HG02763 (cell line): ENCODE measurements around the gene WDR76.

Source experiments
- ATAC-seq: cut with Tn5 transposase; IDR thresholded peaks from one replicate; pipeline ENCODE4 v1.9.1; 2021; ENCODE audit warnings: mild to moderate bottlenecking, moderate library complexity; ENCODE audit not compliant: unreplicated experiment

WDR76 gene

DNA sequence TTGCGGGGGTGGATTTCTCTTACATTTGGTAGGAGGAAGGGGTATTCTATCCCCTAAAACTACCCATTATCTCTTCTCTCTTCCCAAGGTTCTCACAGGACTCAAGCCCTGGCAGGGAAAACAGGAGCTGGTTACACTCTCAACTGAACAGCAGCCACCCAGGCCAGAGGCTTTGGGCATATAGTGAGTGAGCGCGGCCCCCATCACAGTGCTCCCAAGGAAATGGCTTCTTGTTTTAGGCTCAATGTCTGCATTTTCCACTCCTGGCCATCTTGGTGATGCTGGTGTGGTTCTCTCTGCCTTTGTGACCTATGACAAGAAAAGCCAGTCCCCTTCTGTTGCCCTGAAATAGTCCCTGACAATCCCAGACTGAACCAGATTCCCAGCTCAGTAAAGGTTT lies 50.1 kb downstream of the WDR76 start:
- no peak for ATAC-seq

DNA sequence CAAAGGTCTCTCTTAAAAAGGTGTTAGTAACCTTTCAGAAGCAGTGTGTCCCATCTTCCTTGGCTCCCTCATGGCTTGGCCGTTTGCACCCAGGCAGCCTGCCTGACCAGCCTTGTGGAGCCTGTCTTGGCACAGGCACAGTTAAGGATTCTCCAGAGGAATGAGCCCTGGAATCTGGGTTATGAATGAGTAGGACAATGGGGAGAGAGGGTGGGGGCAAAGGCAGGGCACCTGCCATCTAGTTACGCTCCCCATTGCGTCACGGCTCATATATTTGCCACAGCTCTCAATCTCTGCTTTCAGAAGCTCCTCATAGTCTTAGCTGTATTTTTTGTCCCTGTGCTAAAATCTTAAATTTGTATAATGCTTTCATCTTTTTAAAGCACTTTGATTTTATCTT lies 50.6 kb downstream of the WDR76 start:
- ATAC-seq, result no peak

DNA sequence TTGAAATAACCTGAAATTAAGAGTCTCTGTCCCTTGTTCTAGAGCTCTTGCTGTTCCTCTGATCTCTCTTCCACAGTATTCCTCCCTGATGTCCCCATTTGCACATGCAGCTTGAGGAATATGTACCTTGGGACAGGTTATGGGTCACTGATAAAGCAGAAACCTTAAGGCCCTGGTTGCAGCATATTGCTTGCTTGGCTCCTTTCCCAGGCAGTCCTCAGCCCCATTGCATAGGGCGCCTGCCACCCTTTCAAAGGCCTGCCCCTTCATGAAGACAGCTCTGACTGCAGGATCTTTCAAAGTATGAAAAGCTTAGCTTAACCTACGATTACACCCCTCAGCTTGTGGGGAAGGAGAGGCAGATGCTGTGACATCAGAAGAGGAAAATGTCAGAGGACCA lies 51.6 kb downstream of the WDR76 start:
- ATAC-seq, result no peak

DNA sequence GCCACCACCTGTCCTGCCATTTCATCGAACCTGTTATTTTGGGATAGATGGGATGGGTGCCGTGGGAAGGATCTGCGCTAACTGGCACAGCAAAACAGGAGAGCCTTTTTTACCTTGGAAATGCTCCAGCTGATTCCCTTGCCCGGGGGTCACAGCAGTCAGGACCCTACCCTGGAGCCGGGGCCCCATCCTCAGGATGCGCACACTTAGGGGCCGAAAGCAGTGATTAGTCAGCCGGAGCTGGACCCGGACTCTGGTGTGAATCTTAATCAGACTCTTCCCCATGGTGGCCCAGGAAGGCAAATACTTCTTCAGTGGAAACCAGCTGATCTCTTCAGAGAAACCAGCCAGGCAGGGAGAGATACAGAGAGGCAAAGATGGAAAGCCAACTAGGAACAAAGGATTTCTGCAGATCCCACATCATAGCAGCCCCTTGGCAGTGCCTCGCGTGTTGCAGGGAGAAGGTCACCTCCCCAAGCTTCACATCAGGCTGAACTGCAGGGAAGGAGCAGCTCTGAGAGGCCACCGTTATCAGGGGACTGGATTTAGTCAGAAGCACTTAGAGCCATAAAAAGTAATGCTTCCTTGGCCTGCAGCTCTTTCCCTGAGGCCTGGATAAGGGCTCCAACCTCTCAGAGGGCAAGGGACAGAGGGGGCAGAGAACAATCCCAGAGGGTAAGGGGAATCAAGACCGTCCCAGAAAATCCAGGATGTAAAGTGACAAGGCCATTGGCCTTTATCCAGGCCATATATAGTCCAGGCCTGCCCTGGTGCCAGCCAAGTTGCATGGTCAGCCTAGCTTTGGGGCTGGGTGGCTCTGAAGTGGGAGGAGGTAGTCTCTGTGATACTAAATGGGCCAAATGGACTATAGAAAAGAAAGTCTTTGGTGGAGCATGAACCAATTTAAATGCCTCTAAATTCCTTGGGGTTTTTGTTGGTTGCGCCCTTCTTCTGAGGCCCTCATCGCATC lies 52.9 kb downstream of the WDR76 start:
- no peak for ATAC-seq

DNA sequence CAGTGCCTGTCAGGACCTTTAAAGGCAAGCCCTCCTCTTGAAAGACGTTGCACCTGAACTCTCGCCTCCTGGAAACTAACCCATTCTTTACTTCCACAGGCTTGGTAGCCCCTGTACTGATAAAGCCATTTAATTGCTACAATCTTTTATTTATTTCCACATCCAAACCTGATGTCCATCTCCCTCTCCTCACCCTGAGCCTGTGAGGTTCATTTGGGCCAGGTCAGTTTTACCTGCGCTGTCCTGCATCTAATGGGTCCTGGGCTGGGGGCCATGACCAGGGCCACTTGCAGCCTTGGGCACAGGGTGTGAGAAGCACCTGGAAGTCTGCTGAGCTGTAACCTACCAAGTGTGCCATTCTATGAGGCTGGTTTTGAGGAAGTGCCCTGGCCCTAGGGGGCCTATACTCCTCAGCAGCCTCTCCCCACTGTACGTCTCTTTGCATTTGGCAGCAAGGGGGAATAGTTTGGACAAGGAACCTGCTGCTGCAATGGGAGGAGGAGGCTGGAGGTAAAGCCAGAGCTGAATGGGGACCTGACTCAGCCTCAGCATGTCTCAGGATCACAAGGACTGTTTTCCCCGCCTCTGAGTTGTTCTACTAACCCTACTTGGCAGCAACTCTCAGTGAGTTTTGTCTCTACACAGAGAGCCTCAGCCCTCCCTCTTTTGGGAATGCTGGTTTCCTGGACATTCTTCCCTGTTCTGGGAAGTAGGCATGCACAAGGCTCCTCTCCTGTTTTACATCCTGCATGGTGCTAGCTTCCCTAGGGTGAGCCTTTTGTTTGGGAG lies 53.8 kb downstream of the WDR76 start:
- ATAC-seq, result no peak

DNA sequence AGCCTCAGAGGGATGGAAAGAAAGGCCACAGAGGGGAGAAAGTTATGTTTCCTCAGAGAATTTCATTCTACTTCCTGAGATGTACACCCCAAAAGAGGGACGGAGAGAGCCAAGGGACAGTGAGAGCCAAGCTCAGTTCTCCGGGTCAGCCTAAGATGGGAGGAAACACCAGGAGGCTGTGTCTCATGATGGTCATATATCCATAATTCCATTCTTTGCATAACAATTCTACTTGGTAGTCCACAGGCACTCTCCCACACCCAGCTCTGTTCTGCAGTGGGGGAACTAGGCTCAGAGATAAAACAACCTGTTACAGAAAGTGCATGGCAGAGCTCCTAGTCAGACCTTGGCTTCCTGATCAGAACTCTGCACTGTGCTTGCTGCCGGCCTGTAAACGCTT lies 54.4 kb downstream of the WDR76 start:
- ATAC-seq, result no peak

DNA sequence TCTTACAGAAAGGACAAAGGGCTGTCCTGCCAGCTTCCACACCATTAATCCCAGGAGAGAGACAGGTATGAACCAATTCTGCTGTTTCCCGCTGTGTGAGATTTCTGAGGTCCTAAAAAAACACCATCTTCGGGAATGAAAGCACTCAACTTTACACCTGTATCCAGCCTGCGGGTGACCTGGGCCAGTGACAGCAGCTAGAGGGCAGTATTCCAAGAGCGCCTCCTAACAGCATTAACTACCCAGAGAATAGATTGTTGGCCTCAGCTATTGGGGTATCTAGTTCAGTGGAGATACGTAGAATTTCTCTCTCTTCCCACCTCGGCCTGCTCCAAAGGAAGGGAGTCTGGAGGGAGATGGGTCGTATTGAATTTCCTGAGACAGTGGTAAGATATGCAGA lies 55.1 kb downstream of the WDR76 start:
- no peak for ATAC-seq

DNA sequence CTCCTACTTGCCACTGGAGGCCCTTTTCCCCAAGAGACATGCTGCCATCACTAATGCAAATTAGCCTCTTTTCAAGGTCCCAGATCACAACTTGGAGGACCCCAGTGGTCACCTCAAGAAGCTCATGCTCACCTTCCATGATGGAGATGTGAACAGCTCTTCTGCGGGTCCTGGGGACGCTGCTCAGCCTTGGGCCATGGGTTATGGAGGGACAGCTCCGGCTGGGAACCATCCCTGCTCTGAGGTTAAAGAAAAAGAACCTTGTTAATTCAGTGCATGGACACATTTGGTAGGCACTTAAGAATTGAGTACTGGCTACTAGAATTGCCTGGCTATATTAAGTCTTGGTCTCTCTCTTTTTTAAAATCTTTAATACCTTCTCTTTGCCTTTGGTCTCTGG lies 56.8 kb downstream of the WDR76 start:
- ATAC-seq, result no peak

DNA sequence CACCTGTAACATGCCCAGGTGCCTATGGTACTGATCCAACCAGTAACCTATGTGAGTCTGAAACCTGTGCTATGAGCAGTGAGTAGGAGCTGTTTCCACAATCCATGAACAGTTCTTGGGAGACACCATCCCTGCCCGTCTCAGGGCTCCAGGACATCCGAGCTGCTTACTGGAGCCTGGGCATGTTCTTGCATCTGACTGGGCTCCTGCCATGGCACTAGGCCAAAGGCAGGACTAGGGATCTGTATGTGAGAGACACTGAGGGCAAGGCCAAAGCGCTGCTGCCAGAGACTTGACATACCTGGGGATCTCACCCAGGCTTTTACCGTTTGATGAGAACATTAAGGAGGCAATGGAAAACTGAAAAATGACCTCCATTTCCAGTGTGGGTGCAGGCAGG lies 59.8 kb downstream of the WDR76 start:
- no peak for ATAC-seq

DNA sequence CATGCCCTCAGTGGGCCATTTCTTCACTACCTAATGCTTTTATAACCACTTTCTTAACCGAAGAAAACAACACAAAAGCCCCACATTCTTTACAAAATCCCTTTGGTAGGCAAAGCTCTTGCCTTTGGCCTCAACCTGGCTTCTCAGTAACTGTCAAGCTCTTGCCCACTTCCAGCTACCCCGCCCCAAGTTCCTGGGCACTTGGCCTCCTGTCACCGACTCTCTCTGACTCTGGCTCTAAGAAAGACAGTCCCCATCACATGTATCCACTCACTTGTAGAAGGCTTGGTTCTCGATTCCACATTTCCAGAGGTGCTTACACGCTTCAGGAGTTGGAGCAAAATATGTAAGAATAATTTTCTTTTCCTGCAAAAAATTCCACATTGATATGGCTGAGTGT lies 61.1 kb downstream of the WDR76 start:
- ATAC-seq, result no peak

DNA sequence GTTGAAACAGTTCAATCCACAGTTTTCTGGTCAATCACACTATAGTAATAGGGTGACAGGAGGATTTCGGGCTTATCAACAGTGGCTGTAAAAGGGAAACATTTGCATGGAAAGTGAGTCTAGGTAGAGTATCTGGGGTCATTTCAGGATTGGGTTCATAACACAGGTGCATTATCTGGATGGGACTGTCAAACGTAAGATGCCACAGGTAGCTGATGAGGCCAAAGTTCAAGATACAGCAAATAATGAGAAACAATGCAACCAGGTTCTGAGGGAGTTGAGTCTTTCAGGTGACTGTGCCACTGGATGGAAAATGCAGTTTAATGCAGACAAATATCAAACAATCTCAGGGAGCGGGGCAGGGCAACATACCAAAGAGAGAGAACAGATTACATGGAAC lies 62.2 kb downstream of the WDR76 start:
- no peak for ATAC-seq

DNA sequence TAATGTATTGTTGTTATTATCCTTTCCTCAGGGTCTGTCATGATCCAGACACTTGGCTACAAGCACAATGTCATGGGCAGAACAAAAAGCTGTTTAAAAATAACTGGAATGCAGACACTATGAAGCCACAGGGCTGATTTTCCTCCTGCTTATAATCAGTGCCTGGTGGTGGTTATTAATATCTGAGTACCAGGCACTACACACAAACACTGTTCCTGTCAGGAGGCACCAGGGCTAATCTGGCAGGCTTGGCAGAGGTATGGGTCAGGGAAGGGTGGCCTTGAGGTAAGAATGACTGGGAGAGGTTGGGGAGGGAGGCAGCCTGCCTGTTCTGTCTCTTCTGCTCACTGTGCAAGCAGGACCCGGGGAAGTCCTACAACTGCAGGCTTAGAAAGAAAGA lies 67.2 kb downstream of the WDR76 start:
- no peak for ATAC-seq

DNA sequence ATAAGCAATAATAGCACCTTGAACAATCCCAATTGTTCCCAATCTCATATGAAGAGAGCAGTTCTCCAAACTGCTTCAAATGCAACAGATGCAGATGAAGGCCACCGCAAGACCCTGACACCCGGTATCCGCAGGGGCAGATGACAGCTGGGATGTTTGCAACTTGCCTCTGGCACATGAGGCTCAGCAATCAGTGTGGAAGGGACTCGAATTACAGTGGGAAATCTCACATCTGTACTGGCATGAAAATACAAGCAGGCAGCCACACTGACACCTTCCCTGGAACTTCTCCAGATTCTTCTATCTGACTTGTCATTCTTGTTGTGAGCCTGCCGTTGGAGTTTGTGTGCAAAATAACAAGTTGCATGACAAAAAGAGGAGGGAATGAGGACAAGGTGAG lies 68.8 kb downstream of the WDR76 start:
- ATAC-seq, result no peak

DNA sequence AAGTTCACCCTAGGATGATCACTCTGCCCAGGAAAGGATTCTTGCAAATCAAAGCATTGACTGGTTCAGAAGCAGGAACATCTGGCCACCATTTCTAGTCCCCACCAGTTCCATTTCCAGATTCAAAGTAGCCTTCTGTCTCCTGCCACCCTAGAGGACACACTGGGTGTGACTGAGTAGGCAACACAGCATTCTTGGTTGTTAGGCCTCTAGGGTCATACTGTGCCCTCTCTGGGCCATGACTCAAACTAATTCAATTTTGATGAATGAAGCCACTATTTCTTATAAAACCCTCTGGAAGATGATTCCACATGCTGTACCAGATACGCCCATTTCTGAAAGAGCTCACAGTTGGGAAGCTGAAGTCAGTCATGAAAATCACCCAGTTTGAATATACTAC lies 69.7 kb downstream of the WDR76 start:
- no peak for ATAC-seq

DNA sequence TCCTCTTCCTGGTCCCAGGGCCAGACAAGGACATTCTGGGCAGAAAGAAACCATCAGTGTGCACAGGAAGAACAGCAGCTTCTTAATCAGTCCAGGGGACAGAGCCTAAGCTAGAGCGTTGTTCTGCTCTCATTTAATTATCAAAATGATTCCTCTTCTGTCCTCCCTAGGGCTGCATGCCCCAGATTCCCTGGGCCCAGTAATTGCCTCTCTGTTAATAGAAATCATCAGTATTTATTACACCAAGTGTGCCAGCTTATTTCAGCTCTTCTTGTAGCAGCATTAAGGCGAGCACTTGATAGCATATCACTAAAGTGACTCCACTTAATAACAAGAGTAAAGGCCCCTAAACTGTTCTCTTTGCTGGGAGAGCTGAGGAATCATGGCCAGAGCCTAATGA lies 72.1 kb downstream of the WDR76 start:
- ATAC-seq, result no peak

DNA sequence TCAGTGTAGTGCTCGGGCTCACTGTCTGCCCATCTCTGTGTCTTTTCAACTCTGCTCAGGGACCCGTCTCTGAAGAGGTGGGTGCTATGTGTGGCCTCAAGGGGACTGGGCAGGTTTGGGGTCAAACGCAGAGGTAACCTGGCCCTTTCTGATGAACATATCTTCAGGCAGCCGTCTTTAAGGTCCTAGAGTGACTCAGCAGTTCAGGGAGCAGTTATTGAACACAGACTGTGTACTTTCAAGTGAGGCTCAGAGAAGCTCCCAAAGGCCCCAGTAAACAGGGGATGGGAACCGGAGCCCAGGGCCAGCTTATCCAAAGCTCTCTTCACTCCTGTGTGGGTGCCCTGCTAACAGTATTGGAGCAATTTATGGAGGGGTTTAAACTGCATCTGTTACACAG lies 73.1 kb downstream of the WDR76 start:
- no peak for ATAC-seq

DNA sequence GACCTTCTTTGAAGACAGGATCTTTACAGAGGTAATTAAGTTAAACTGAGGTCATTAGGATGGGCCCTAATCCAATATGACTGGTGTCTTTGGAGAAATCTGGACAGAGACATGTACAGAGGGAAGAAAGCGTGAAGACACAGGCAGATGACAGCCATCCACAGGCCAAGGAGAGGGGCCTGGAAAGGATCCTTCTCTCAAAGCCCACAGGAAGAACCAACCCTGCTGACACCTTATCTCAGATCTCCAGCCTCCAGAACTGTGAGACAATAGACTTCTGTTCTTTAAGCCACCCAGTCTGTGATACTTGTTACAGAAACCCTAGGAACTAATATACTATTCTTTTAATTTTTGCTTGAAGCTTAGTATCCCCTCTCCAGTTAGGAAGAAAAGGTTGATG lies 74.2 kb downstream of the WDR76 start:
- ATAC-seq, result no peak

DNA sequence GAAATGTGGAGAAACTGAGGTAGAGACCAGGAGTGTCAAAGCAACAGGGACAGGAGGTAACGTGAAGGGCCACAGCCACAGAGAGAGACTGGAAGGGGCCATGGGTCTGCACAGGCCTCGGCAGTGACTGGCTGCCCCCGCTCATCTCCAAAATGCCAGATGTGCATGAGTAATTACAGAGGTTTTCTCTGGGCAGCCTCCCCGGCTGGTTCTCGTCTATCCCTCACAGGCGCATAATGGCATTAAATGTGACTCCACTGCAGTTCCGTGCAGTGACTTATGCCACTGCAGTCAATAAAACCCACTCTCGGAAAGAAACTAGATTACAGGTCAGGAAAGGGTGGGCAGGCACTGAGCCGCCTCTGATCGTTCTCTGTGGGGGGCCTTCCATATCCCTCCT lies 74.7 kb downstream of the WDR76 start:
- ATAC-seq, result no peak

DNA sequence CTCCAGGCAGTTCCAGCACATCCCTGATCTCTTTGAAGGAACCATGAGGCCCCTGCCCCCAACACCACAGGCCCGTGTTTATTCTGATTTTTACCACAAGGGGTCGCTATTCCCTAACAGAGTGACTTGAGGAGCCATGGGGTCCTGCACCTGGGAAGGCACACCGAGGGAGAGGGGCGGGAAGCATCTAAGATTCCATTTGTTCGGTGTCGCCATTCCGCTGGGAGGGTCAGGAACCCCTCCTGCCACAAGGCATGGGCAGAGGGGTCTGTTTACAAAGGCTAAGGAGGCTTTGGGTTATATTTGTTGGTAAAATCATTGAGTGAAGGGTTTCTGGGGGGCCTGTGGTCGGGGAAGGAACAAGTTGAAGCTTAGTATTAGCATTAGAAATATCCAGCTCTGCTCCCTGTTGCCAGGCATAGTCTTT lies 77.1 kb downstream of the WDR76 start:
- no peak for ATAC-seq

DNA sequence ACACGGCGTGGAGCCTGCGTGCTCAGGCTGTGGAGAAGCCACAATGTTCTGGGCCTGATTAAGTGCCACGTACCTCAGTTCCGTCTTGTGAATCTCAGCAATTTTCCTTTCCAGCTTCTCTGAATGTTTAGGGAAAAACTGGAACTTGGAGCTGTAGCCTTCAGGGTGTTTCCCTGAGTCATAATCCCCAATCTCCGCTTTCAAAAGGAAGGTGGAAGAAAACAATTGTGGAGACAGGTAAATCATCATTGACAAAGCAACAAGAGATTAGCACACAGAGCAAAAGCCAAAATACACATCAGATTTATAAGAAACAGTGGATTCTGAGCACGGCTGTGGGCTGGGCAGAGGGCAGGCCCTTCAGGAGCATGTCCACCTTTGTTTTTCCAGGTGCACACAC lies 79.0 kb downstream of the WDR76 start:
- ATAC-seq, result no peak

DNA sequence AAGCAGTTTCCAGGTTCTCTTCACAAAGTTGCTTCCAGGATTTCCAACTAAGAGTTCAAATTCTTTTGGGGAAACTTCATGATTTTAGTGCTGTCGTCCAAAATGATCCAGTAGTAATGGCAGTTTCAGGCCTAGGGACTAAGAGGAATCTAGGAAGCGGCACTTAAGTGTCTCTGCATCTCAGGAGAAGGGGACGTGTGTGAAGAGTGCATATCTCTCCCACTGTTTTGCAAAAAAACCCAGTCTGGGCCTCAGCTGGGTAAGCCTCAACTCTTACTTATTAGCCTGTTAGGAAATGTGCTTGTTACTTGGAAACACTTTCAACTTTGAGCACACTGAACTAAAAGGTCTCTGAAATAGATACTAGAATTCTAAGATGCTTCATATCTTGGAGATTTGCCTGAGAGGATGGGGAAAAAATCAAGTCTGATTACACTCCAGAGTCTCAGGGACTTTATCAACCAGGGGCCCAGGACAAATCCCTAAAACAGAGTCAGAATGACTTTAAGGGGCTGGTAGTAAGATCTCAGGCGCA lies 81.8 kb downstream of the WDR76 start:
- ATAC-seq, result no peak

DNA sequence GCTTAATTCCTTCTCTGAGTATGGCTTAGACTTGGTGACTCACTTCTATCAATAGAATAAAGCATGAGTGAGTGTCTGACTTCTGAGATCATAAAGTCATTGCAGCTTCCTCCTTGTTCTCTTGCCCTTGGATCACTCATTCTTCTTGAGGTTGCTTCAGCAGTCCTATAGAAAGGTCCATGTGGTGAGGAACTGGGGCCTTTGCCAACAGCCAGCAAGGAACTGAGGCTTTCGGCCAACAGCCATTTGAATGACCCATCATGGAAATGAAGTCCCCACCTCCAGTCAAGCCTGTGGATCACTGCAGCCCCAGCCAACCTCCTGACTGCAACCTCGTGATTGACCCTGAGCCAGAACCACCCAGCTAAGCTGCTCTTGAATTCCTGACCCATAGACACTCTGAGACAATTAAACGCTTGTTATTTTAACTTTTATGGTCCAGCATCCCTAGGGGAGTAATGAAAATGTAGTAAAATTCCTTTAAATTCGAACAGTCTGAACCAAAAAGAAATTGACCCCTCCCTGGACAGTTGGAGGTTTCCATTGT lies 84.5 kb downstream of the WDR76 start:
- ATAC-seq, result no peak
